SK-N-SH (cell line): ENCODE results near the gene CYB561. TPM values are rescaled to one million over a fixed set of nuclear protein-coding genes. Genes with fewer than 3 reads are reported as not detected.

Source experiments
- CTCF ChIA-PET: fragments of 300-600, 350-600 bp; formaldehyde crosslinking; extraction: SDS; loops from one replicate; lab custom pipeline; 2021; lab: Yijun Ruan, JAX
- POLR2A ChIA-PET: fragments of 350-600 bp; sonication (Branson Sonifier 250); formaldehyde crosslinking; extraction: SDS; loops from one replicate; lab custom pipeline; 2020; ENCODE audit warnings: antibody characterized with exemption, inconsistent platforms; lab: Yijun Ruan, JAX
- DNase-seq: peaks from one replicate; pipeline ENCODE4 v3.0.0; 2012
- H2AFZ ChIP-seq: fragments of 200-600 bp; sonication (generic); 2 replicates; pipeline ENCODE4 v1.8.1; 2016; ENCODE audit warnings: antibody characterized with exemption, mild to moderate bottlenecking, low read depth
- H3F3A ChIP-seq: fragments of 200-600 bp; sonication (generic); replicated peaks from 2 replicates; pipeline ENCODE3; 2016; ENCODE audit warnings: antibody characterized with exemption, mild to moderate bottlenecking; ENCODE audit not compliant: insufficient read depth
- H3K27ac ChIP-seq, 2 experiments: fragments of 200-500 bp in 1 of 2; fragments of 200-600 bp in 1 of 2; sonication (Bioruptor generic) in 1 of 2; sonication (generic), shearing (Covaris generic) in 1 of 2; 2 replicates each; pipeline versions ENCODE4 v1.5.1 to v1.6.1; 2014 to 2016; ENCODE audit warnings: low read depth in 2 of 2, inconsistent platforms in 1 of 2, low read length in 1 of 2, mild to moderate bottlenecking in 1 of 2, mixed read lengths in 1 of 2
- H3K27me3 ChIP-seq: fragments of 200-600 bp; sonication (generic), shearing (Covaris generic); 2 replicates; pipeline ENCODE4 v1.6.1; 2016; ENCODE audit warnings: mixed run types; ENCODE audit not compliant: insufficient read depth
- H3K36me3 ChIP-seq, 2 experiments: fragments of 200-500 bp in 1 of 2; fragments of 200-600 bp in 1 of 2; sonication (Bioruptor generic) in 1 of 2; sonication (generic) in 1 of 2; replicated peaks in 1 of 2; 2 replicates each; pipeline versions ENCODE3 to v1.5.1; 2014 to 2016; ENCODE audit warnings: low read length in 1 of 2, mild to moderate bottlenecking in 1 of 2; ENCODE audit not compliant: insufficient read depth in 2 of 2, control insufficient read depth in 1 of 2
- H3K4me1 ChIP-seq, 2 experiments: fragments of 200-500 bp in 1 of 2; fragments of 200-600 bp in 1 of 2; sonication (Bioruptor generic) in 1 of 2; sonication (generic), shearing (Covaris generic) in 1 of 2; 2 replicates each; pipeline versions ENCODE4 v1.5.1 to v1.6.1; 2014 to 2016; ENCODE audit warnings: low read depth in 1 of 2, low read length in 1 of 2, mixed run types in 1 of 2; ENCODE audit not compliant: insufficient read depth in 2 of 2, control insufficient read depth in 1 of 2
- H3K4me2 ChIP-seq: fragments of 200-600 bp; sonication (generic), shearing (Covaris generic); 2 replicates; pipeline ENCODE4 v1.6.1; 2017; ENCODE audit warnings: mixed run types
- H3K4me3 ChIP-seq, 2 experiments: fragments of 200-500 bp in 1 of 2; fragments of 200-600 bp in 1 of 2; sonication (Bioruptor generic) in 1 of 2; sonication (generic), shearing (Covaris generic) in 1 of 2; 2 replicates each; pipeline versions ENCODE4 v1.5.1 to v1.8.1; 2014 to 2016; ENCODE audit warnings: low read depth in 2 of 2, inconsistent platforms in 1 of 2, low read length in 1 of 2, mild to moderate bottlenecking in 1 of 2, mixed read lengths in 1 of 2, moderate library complexity in 1 of 2
- H3K79me2 ChIP-seq: fragments of 200-600 bp; sonication (generic); 2 replicates; pipeline ENCODE4 v1.8.1; 2017; ENCODE audit warnings: mild to moderate bottlenecking; ENCODE audit not compliant: insufficient read depth
- H3K9ac ChIP-seq: fragments of 200-600 bp; sonication (generic); 2 replicates; pipeline ENCODE4 v1.6.1; 2017; ENCODE audit warnings: mixed run types
- H3K9me2 ChIP-seq: fragments of 200-600 bp; sonication (generic); 2 replicates; pipeline ENCODE4 v1.6.1; 2017; ENCODE audit warnings: mixed run types
- H3K9me3 ChIP-seq: fragments of 200-600 bp; sonication (generic); 2 replicates; pipeline ENCODE4 v1.6.1; 2017; ENCODE audit warnings: mixed run types, mild to moderate bottlenecking, moderate library complexity
- H4K20me1 ChIP-seq: fragments of 200-600 bp; sonication (generic); 2 replicates; pipeline ENCODE4 v1.6.1; 2017; ENCODE audit warnings: mild to moderate bottlenecking, mixed run types; ENCODE audit not compliant: insufficient read depth
- CTCF ChIP-seq: fragments of 200-600 bp; sonication (generic); IDR thresholded peaks from 2 replicates; pipeline ENCODE4 v1.6.1; 2017; ENCODE audit warnings: antibody characterized with exemption, mild to moderate bottlenecking, moderate library complexity
- EZH2phosphoT487 ChIP-seq: fragments of 200-600 bp; sonication (generic); IDR thresholded peaks from 2 replicates; pipeline ENCODE4 v1.6.1; 2017; ENCODE audit warnings: low read depth, mixed run types, mild to moderate bottlenecking, antibody characterized with exemption, moderate library complexity, borderline replicate concordance
- FOXJ3 ChIP-seq: sonication (generic); formaldehyde crosslinking; IDR thresholded peaks from 2 replicates; pipeline ENCODE4 v1.5.1; 2020; ENCODE audit warnings: mild to moderate bottlenecking, missing genetic modification reagents
- FOXM1 ChIP-seq: IDR thresholded peaks from 2 replicates; pipeline ENCODE4 v1.4.0; 2012; ENCODE audit warnings: low read depth, mild to moderate bottlenecking
- GABPA ChIP-seq: IDR thresholded peaks from 2 replicates; pipeline ENCODE4 v1.4.0; 2012; ENCODE audit warnings: low read depth, mild to moderate bottlenecking
- NFIC ChIP-seq: IDR thresholded peaks from 2 replicates; pipeline ENCODE4 v1.4.0; 2012; ENCODE audit warnings: borderline replicate concordance
- NRF1 ChIP-seq: IDR thresholded peaks from 2 replicates; pipeline ENCODE4 v1.6.1; 2012; ENCODE audit warnings: low read depth, mild to moderate bottlenecking, low read length
- RCOR1 ChIP-seq: fragments of 150-350 bp; IDR thresholded peaks from 2 replicates; pipeline ENCODE4 v1.6.1; 2017; ENCODE audit warnings: antibody characterized with exemption, low read length
- RFX5 ChIP-seq: IDR thresholded peaks from 2 replicates; pipeline ENCODE4 v1.6.1; 2012; ENCODE audit warnings: mild to moderate bottlenecking, improper control_type of control experiment, low read length
- RXRA ChIP-seq: IDR thresholded peaks from 2 replicates; pipeline ENCODE4 v1.4.0; 2012; ENCODE audit warnings: low read depth, mild to moderate bottlenecking, borderline replicate concordance
- SIN3A ChIP-seq: IDR thresholded peaks from 2 replicates; pipeline ENCODE4 v1.6.1; 2012; ENCODE audit warnings: low read depth, mild to moderate bottlenecking, low read length, moderate library complexity, borderline replicate concordance
- TAF1 ChIP-seq: IDR thresholded peaks from 2 replicates; pipeline ENCODE4 v1.6.1; 2012; ENCODE audit warnings: low read depth, mild to moderate bottlenecking, low read length, moderate library complexity, borderline replicate concordance
- USF2 ChIP-seq: fragments of 150-350 bp; IDR thresholded peaks from 2 replicates; pipeline ENCODE4 v1.6.1; 2017; ENCODE audit warnings: antibody characterized with exemption, low read length, low read depth, borderline replicate concordance
- YY1 ChIP-seq: IDR thresholded peaks from 2 replicates; pipeline ENCODE4 v1.4.0; 2012; ENCODE audit warnings: low read depth, mild to moderate bottlenecking
- ZBTB33 ChIP-seq: IDR thresholded peaks from 2 replicates; pipeline ENCODE4 v1.4.0; 2012; ENCODE audit warnings: low read depth, borderline replicate concordance
- WGBS: methylation state at CpG from one replicate; pipeline ENCODE4 v1.1.6; 2017; ENCODE audit warnings: low lambda C conversion rate; 5-methylcytosine and 5-hydroxymethylcytosine counted together
- polyA plus RNA-seq, 3 experiments: library from polyadenylated mRNA; depleted of rRNA; stranded (reverse); fragments of >200 nt; gene quantifications; 2 replicates each; pipeline ENCODE4 v1.2.3, GENCODE V29; 2012

CYB561 gene
- polyA plus RNA-seq, 1 of the 3 experiments (the other 2 are of a cell fraction), result 28.3 TPM

GRCh38 chr17:63448655-63449054 is 2.5 kb upstream of the CYB561 start:
- TF ChIP-seq RFX5 (no peak), CTCF (no peak), FOXM1 (no peak), TAF1 (no peak), NRF1 (no peak), EZH2phosphoT487 (no peak), GABPA (no peak), RXRA (no peak), SIN3A (no peak), ZBTB33 (no peak), USF2 (no peak), FOXJ3 (CRISPR knock-in tag) (no peak), YY1 (no peak), NFIC (no peak), RCOR1 (no peak)
- TF ChIP-seq, all 33 proteins: peak for 0
- peaks cover 16% of the 10 kb centered on the region for H3F3A ChIP-seq
- 98% methylated on average over 3 of the region's 3 CpGs for WGBS
- no peak overlapping the region for H3K9ac ChIP-seq
- H3K9me2 ChIP-seq, result no peaks in the 10 kb centered on the region
- H3K27me3 ChIP-seq, result no peaks in the 10 kb centered on the region
- no peaks in the 10 kb centered on the region for H4K20me1 ChIP-seq
- no peak for DNase-seq
- H3K4me2 ChIP-seq, result no peak overlapping the region
- CTCF ChIA-PET, result interaction anchor here (1.1 to 22.6 kb wide), 6 partner anchors 17 to 163 kb away, joined by 3 to 575 read pairs (median 6); no protein-coding TSS in a partner anchor
- no peak overlapping the region for H2AFZ ChIP-seq
- no peaks in the 10 kb centered on the region for H3K36me3 ChIP-seq
- H3K27ac ChIP-seq, result no peak overlapping the region
- H3K79me2 ChIP-seq, result no peaks in the 10 kb centered on the region; the same call in 1 of the 2 replicates
- no peaks in the 10 kb centered on the region for H3K9me3 ChIP-seq
- POLR2A ChIA-PET, result interaction anchor here (0.6 to 10.2 kb wide), 5 partner anchors 18 to 272 kb away, joined by 3 to 212 read pairs (median 3); partner anchors contain the start of genes ACE and MAP3K3
- H3K4me1 ChIP-seq, result peaks cover 8 to 66% of the 10 kb centered on the region in 2 experiments; a peak in 2 of 4 replicates
- no peak overlapping the region for H3K4me3 ChIP-seq
